HG03457 (cell line): ENCODE data around the gene RNF167.

ENCODE experiments used
- ATAC-seq: cut with Tn5 transposase; IDR thresholded peaks from one replicate; pipeline ENCODE4 v1.9.1; 2021; ENCODE audit warnings: moderate number of reproducible peaks; ENCODE audit not compliant: unreplicated experiment

Gene RNF167

DNA sequence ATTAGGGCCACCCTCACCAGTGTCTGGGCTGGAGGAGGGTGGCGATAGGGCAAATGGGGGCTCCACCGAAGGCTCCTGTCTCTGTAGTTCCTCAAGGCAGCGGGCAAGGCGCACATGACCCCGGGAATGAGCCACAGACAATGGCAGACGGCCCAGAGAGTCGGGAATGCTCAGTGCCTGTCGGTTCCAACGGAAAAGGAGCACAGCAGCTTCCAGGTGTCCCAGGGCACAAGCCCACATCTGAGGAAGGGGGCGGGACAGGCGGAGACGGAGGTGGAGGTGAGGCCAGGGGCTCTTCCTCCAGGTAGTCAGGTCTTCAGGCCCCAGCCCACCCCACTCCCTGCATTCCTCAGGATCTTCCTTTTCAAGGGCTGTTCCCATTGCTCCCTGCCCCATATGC is 32.7 kb downstream of the RNF167 start:
- no peak for ATAC-seq

GRCh38 chr17:4973256-4974114 is 33.4 kb downstream of the RNF167 start:
- no peak for ATAC-seq

DNA sequence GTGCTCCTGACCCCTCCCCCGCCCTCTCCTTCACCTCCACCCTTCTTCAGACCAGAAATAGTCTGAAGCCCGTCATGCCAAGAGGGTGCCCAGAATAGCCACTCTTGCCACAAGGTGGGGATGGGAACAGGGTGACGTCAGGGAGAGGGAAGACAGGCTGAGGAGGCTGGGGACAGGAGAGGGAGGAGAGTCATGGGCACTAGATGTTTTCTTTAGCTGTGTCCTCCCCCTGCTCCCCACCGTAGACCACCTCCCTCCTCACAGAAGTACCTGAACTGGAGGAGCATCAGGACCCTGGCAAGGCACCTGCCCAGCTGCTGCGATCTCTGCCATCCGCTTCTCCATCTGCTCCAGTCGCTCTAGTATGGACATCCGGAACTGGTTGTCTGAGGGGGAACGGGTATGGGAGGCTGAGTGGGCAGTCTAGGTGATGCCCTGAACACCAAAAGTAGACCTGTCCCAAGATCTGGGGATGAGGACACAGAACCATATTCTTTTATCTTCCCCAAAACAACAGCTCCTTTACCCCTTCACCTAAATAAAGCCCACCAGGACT is 34.1 kb downstream of the RNF167 start:
- no peak for ATAC-seq

GRCh38 chr17:4978726-4979125 is 38.7 kb downstream of the RNF167 start:
- ATAC-seq: no peak

GRCh38 chr17:4980644-4981216 is 40.7 kb downstream of the RNF167 start:
- no peak for ATAC-seq

- ATAC-seq: no peak
These were observed 42.2 kb downstream of the RNF167 start for GRCh38 chr17:4982305-4982704.

- ATAC-seq: no peak
These were observed 46.3 kb downstream of the RNF167 start for GRCh38 chr17:4986403-4986802.

DNA sequence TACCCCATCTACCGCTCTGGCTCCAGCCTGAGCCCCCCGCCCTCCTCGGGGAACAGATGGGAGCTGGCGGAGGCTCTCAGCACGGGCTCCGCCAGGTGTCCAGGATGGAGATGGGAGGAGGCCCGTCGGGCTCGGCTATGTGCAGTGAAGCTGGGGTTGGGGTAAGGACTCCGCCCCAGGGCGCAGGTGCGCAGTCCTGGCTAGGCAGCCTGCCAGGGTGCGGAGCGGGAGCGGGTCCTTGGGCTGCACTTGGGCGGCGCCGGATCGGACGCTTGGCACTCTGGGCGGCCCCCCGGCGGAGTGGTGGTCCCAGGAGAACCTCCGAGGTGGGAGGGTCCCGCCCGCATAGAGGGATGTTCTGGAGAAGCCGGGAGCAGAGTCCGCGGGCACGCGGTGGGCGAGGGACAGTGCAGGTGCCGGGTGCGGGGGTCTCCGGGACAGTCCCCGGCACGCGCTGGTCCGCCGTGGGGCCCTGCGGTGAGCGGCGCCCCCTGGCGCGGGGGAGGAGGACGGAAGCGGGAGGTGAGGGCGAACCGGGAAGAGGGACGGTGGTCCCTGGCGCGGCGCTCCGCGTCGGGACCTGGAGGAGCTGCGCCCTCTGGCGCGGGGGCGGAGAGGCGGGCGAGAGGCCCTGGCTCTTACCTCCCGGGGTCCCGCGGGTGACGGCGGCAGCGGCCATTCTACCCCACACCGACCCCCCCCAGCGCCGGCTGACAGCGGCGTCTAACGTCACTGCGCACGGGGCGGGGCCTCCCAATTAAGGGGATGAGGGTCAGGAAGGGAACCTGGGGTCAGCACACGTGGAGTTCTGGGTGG is 47.1 kb downstream of the RNF167 start, which contains the start of gene CAMTA2:
Gene CAMTA2, minus strand, starts transcription at position 725 of the 816 bp plus-strand sequence. CDS start 1,453 bp downstream, outside the sequence.
- peak; percentile 38 for ATAC-seq

GRCh38 chr17:4987767-4988567 is 47.9 kb downstream of the RNF167 start:
- peak; percentile 11 for ATAC-seq

- ATAC-seq: no peak
These were observed 54.1 kb downstream of the RNF167 start for GRCh38 chr17:4994081-4994595.
